GM15510 (cell line): ENCODE results near the gene IRAG1.

Experiments used
- POLR2A ChIP-seq: IDR thresholded peaks from 3 replicates; pipeline ENCODE4 v1.6.1; 2011; ENCODE audit warnings: borderline replicate concordance; ENCODE audit not compliant: insufficient read length; ENCODE audit errors: extremely low read depth

The IRAG1 gene

GRCh38 chr11:10693509-10694081 lies at the start of gene IRAG1:
Gene IRAG1 (minus strand): TSS chr11:10693755. CDS start chr11:10693602, 153 bp downstream.
- TF ChIP-seq POLR2A = no peak

- TF ChIP-seq POLR2A = no peak
Observed at GRCh38 chr11:10742460-10743208, 49.1 kb upstream of the IRAG1 start.

GRCh38 chr11:10735481-10736475 lies 42.2 kb upstream of the IRAG1 start:
- TF ChIP-seq POLR2A = no peak

- no peak for TF ChIP-seq POLR2A
Observed at GRCh38 chr11:10731064-10731680, 37.6 kb upstream of the IRAG1 start.

GRCh38 chr11:10730151-10730550 lies 36.6 kb upstream of the IRAG1 start:
- TF ChIP-seq POLR2A = no peak

GRCh38 chr11:10728789-10729472 lies 35.4 kb upstream of the IRAG1 start:
- no peak for TF ChIP-seq POLR2A

- no peak for TF ChIP-seq POLR2A
Observed at GRCh38 chr11:10728154-10728553, 34.6 kb upstream of the IRAG1 start.

GRCh38 chr11:10727146-10727851 lies 33.7 kb upstream of the IRAG1 start:
- TF ChIP-seq POLR2A = no peak

GRCh38 chr11:10725907-10726253 lies 32.3 kb upstream of the IRAG1 start:
- TF ChIP-seq POLR2A = no peak

- TF ChIP-seq POLR2A = no peak
Observed at GRCh38 chr11:10725114-10725906, 31.8 kb upstream of the IRAG1 start.

GRCh38 chr11:10722307-10722706 lies 28.8 kb upstream of the IRAG1 start:
- TF ChIP-seq POLR2A = no peak

GRCh38 chr11:10720881-10721376 lies 27.4 kb upstream of the IRAG1 start:
- no peak for TF ChIP-seq POLR2A

GRCh38 chr11:10719616-10720015 lies 26.1 kb upstream of the IRAG1 start:
- no peak for TF ChIP-seq POLR2A
